Measurements from ENCODE around the gene CDK5R2. TPM values are rescaled to one million over a fixed set of nuclear protein-coding genes. Genes with fewer than 3 reads are reported as not detected.

Gene CDK5R2
- total RNA-seq, 1 experiment from 2014 or later = 1.3 TPM

DNA sequence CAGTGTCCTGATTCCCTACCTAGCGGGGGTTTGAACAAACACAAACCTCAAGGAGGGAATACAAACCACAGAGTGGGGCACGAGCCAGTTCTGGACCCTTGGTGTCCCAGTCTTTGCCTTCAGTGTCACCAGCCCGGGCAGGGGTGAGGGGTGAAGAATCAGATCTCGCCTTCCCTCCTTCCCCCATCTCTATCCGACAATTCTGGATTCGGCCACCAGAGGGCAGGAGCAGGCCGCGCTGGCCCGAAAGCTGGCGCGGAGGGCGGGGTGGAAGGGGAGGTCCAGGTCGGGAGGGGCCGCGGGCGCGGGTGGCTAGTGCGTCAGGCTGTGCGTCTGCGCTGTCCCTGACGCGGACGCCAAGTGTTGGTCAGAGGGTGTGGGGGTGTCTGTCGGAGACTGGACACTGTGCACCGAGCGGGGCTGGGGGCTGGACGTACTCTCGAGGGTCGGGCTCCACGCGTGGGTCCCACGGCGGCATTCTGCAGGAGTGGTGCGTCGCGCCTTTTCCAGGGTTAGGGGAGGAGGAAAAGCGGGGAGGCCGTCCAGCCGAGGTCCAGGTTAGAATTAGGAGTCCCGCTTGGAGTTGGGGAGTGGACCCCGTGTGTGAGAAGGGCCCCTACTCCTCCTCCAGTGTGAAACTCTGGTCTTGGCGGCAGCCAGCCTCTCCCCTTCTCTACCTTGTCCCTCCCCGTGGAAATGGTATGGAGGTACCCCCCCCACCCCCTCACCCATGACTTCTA, 36.7 kb downstream of the CDK5R2 start:
- TF ChIP-seq POLR2AphosphoS5 (IDR thresholded peaks at IDR 0.05; ENCODE audit: low read depth, low read length) = no peak
- peak; percentile 96 for TF ChIP-seq CTCF (IDR thresholded peaks at IDR 0.05)
- no peak for TF ChIP-seq TCF7L2 (IDR thresholded peaks at IDR 0.05; ENCODE audit: low read depth, low read length)
- TF ChIP-seq SIN3A (IDR thresholded peaks at IDR 0.05; ENCODE audit: borderline replicate concordance, insufficient read depth, low read depth, low read length) = no peak
- TF ChIP-seq, protein P1, sequence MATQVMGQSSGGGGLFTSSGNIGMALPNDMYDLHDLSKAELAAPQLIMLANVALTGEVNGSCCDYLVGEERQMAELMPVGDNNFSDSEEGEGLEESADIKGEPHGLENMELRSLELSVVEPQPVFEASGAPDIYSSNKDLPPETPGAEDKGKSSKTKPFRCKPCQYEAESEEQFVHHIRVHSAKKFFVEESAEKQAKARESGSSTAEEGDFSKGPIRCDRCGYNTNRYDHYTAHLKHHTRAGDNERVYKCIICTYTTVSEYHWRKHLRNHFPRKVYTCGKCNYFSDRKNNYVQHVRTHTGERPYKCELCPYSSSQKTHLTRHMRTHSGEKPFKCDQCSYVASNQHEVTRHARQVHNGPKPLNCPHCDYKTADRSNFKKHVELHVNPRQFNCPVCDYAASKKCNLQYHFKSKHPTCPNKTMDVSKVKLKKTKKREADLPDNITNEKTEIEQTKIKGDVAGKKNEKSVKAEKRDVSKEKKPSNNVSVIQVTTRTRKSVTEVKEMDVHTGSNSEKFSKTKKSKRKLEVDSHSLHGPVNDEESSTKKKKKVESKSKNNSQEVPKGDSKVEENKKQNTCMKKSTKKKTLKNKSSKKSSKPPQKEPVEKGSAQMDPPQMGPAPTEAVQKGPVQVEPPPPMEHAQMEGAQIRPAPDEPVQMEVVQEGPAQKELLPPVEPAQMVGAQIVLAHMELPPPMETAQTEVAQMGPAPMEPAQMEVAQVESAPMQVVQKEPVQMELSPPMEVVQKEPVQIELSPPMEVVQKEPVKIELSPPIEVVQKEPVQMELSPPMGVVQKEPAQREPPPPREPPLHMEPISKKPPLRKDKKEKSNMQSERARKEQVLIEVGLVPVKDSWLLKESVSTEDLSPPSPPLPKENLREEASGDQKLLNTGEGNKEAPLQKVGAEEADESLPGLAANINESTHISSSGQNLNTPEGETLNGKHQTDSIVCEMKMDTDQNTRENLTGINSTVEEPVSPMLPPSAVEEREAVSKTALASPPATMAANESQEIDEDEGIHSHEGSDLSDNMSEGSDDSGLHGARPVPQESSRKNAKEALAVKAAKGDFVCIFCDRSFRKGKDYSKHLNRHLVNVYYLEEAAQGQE (IDR thresholded peaks at IDR 0.05; ENCODE audit: insufficient read depth in 1 of 2, low read depth in 2 of 2, low read length in 1 of 2) = peak in 1 of 2 experiments; percentile 58; a peak in 1 of 4 replicates
- peaks cover 2% of the 10 kb centered on the region; the same call in 1 of the 2 replicates for H3K27me3 ChIP-seq (ENCODE audit: control insufficient read depth, insufficient read depth, low read length)
- H3K36me3 ChIP-seq (ENCODE audit: control insufficient read depth, insufficient read depth, low read length) = no peaks in the 10 kb centered on the region
- POLR2A ChIA-PET = no interaction called here
- peaks cover 4% of the 10 kb centered on the region; the same call in 1 of the 2 replicates for H3K4me1 ChIP-seq (ENCODE audit: control insufficient read depth, insufficient read depth, low read length)
- no peaks in the 10 kb centered on the region for H3K9me3 ChIP-seq (ENCODE audit: control insufficient read depth, insufficient read depth, low read depth, low read length)
- DNase-seq (ENCODE audit: low read depth, low spot score) (peak; percentile 41), ATAC-seq (peak; percentile 95)
- intact Hi-C loops (cut with micrococcal nuclease; ENCODE audit: unreplicated experiment) = loop anchor here (10.0 kb wide), 1 partner anchor 159 kb away; no protein-coding TSS in a partner anchor
- peak overlapping the region; percentile 51 to 62 for H3K4me3 ChIP-seq (ENCODE audit: low read depth in 2 of 2, low read length in 2 of 2)
- no TSS peak for BruUV-seq (replicated peaks)
- in situ Hi-C loops (cut with HindIII; ENCODE audit: low pct_unique_long_range_greater_than_20kb, low sequenced_read_pairs) = no loop called here
- H3K27ac ChIP-seq (ENCODE audit: low read length) = peak overlapping the region; percentile 48; the same call in 1 of the 2 replicates
- CTCF ChIA-PET = interaction anchor here (0.6 to 3.3 kb wide), 5 partner anchors 11 to 289 kb away, joined by 3 to 20 read pairs (median 7); no protein-coding TSS in a partner anchor

DNA sequence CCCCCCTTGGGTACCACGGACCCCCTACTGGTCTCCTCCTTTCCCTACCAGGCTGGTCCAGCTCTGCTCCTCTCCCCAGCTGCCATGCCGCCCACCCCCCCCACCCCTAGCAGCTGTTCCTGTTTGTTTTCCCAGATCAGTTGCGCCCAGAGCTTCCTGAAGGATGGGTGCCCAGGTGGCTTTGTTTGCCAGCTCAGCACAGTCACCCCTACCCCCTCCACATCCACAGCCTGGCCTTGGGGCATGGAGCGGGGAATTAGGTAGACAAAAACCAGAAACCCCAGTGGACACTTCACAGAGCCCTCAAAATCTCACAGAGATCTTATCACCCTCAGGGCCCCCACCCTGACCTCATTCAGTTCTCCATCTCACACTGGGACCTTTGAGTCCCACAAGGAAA, 37.5 kb downstream of the CDK5R2 start:
- intact Hi-C loops (cut with micrococcal nuclease; ENCODE audit: unreplicated experiment) (loop anchor here (10.0 kb wide), 1 partner anchor 158 kb away; no protein-coding TSS in a partner anchor), in situ Hi-C loops (cut with HindIII; ENCODE audit: low pct_unique_long_range_greater_than_20kb, low sequenced_read_pairs) (no loop called here)
- ChIA-PET CTCF (interaction anchor here (1.5 to 3.3 kb wide), 2 partner anchors 10 to 16 kb away, joined by 7 to 20 read pairs; no protein-coding TSS in a partner anchor), POLR2A (no interaction called here)
- no peaks in the 10 kb centered on the region for H3K9me3 ChIP-seq (ENCODE audit: control insufficient read depth, insufficient read depth, low read depth, low read length)
- no peak for ATAC-seq
- peaks cover 4% of the 10 kb centered on the region; the same call in 1 of the 2 replicates for H3K4me1 ChIP-seq (ENCODE audit: control insufficient read depth, insufficient read depth, low read length)
- TF ChIP-seq, protein P1 (IDR thresholded peaks at IDR 0.05; ENCODE audit: insufficient read depth in 1 of 2, low read depth in 2 of 2, low read length in 1 of 2) = no peak
- no peak for TF ChIP-seq SIN3A (IDR thresholded peaks at IDR 0.05; ENCODE audit: borderline replicate concordance, insufficient read depth, low read depth, low read length)
- TF ChIP-seq CTCF (IDR thresholded peaks at IDR 0.05) = no peak
- no peak for TF ChIP-seq TCF7L2 (IDR thresholded peaks at IDR 0.05; ENCODE audit: low read depth, low read length)
- TF ChIP-seq POLR2AphosphoS5 (IDR thresholded peaks at IDR 0.05; ENCODE audit: low read depth, low read length) = no peak
- no peak overlapping the region for H3K27ac ChIP-seq (ENCODE audit: low read length)
- no peaks in the 10 kb centered on the region; the same call in 1 of the 2 replicates for H3K27me3 ChIP-seq (ENCODE audit: control insufficient read depth, insufficient read depth, low read length)
- H3K36me3 ChIP-seq (ENCODE audit: control insufficient read depth, insufficient read depth, low read length) = no peaks in the 10 kb centered on the region
- no peak for DNase-seq (ENCODE audit: low read depth, low spot score)
- no TSS peak for BruUV-seq (replicated peaks)
- H3K4me3 ChIP-seq (ENCODE audit: low read depth in 2 of 2, low read length in 2 of 2) = no peak overlapping the region

All from Panc1 (cell line).